ENCODE results near the gene PSMB1. TPM values are rescaled to one million over a fixed set of nuclear protein-coding genes. Genes with fewer than 3 reads are reported as not detected.
"Not testable (repeated sequence)": the region's sequence is repeated elsewhere in the genome, so short reads cannot be mapped to it uniquely, and the experiment has no call there.

Gene PSMB1
- total RNA-seq, 1 donor from 2014 or later: 175 TPM

GRCh38 chr6:170535004-170535403 is 18.1 kb downstream of the PSMB1 start:
- H3K36me3 Mint-ChIP-seq (ENCODE audit: low read depth): peaks cover 6% of the 10 kb centered on the region
- peaks cover 1% of the 10 kb centered on the region for H3K4me1 Mint-ChIP-seq
- no peak overlapping the region for H3K4me3 Mint-ChIP-seq
- H3K27ac Mint-ChIP-seq (ENCODE audit: unreplicated experiment): no peak overlapping the region
- H3K27me3 Mint-ChIP-seq (ENCODE audit: low read depth): no peaks in the 10 kb centered on the region
- DNase-seq (ENCODE audit: low read depth, low spot score): no peak
- no peak for TF ChIP-seq CTCF (conservative IDR thresholded peaks at IDR 0.05)
- H3K9me3 Mint-ChIP-seq: no peaks in the 10 kb centered on the region

GRCh38 chr6:170533792-170534191 is 19.3 kb downstream of the PSMB1 start:
- no peak for TF ChIP-seq CTCF (conservative IDR thresholded peaks at IDR 0.05)
- no peak for DNase-seq (ENCODE audit: low read depth, low spot score)
- Mint-ChIP-seq H3K27me3 (ENCODE audit: low read depth) (no peaks in the 10 kb centered on the region), H3K27ac (ENCODE audit: unreplicated experiment) (no peak overlapping the region), H3K36me3 (ENCODE audit: low read depth) (peaks cover 6% of the 10 kb centered on the region), H3K4me1 (peaks cover 5% of the 10 kb centered on the region), H3K9me3 (no peaks in the 10 kb centered on the region), H3K4me3 (no peak overlapping the region)

GRCh38 chr6:170532867-170533488 is 20.1 kb downstream of the PSMB1 start:
- Mint-ChIP-seq H3K36me3 (ENCODE audit: low read depth) (peaks cover 3% of the 10 kb centered on the region), H3K4me1 (peaks cover 5% of the 10 kb centered on the region), H3K9me3 (no peaks in the 10 kb centered on the region), H3K27me3 (ENCODE audit: low read depth) (no peaks in the 10 kb centered on the region), H3K27ac (ENCODE audit: unreplicated experiment) (no peak overlapping the region), H3K4me3 (no peak overlapping the region)
- TF ChIP-seq CTCF (conservative IDR thresholded peaks at IDR 0.05): no peak
- DNase-seq (ENCODE audit: low read depth, low spot score): no peak

- no peaks in the 10 kb centered on the region for H3K9me3 Mint-ChIP-seq
- peak overlapping the region; percentile 5 for H3K27ac Mint-ChIP-seq (ENCODE audit: unreplicated experiment)
- H3K4me3 Mint-ChIP-seq: no peak overlapping the region
- TF ChIP-seq CTCF (conservative IDR thresholded peaks at IDR 0.05): peak; percentile 94
- H3K27me3 Mint-ChIP-seq (ENCODE audit: low read depth): no peaks in the 10 kb centered on the region
- H3K36me3 Mint-ChIP-seq (ENCODE audit: low read depth): no peaks in the 10 kb centered on the region
- peak; percentile 81 for DNase-seq (ENCODE audit: low read depth, low spot score)
- peaks cover 5% of the 10 kb centered on the region for H3K4me1 Mint-ChIP-seq
Observed at GRCh38 chr6:170529839-170530469, 23.2 kb downstream of the PSMB1 start.

- H3K4me3 Mint-ChIP-seq; H3K9me3 Mint-ChIP-seq; DNase-seq (ENCODE audit: low read depth, low spot score); H3K27me3 Mint-ChIP-seq (ENCODE audit: low read depth); H3K27ac Mint-ChIP-seq (ENCODE audit: unreplicated experiment); H3K4me1 Mint-ChIP-seq; H3K36me3 Mint-ChIP-seq (ENCODE audit: low read depth): not testable (repeated sequence)
Observed at GRCh38 chr6:170527995-170528394, 25.1 kb downstream of the PSMB1 start.

GRCh38 chr6:170525795-170526194 is 27.3 kb downstream of the PSMB1 start:
- Mint-ChIP-seq H3K4me3 (no peak overlapping the region), H3K27ac (ENCODE audit: unreplicated experiment) (no peak overlapping the region), H3K36me3 (ENCODE audit: low read depth) (no peaks in the 10 kb centered on the region), H3K9me3 (no peaks in the 10 kb centered on the region), H3K27me3 (ENCODE audit: low read depth) (peaks cover 2% of the 10 kb centered on the region), H3K4me1 (peaks cover 5% of the 10 kb centered on the region)
- no peak for TF ChIP-seq CTCF (conservative IDR thresholded peaks at IDR 0.05)
- no peak for DNase-seq (ENCODE audit: low read depth, low spot score)
